NK-92 treated with Interleukin-12 subunit alpha and Interleukin-12 subunit beta, amount 100 ng/mL, for 24 hours (cell line): ENCODE data around the gene CYBC1.
"Not testable (repeated sequence)": the region's sequence is repeated elsewhere in the genome, so short reads cannot be mapped to it uniquely, and the experiment has no call there.

Source experiments
- DNase-seq: peaks from one replicate; lab custom pipeline; 2025; lab: John Stamatoyannopoulos, UW

CYBC1 gene

GRCh38 chr17:82477934-82478333, 27.4 kb upstream of the CYBC1 start:
- no peak for DNase-seq

- DNase-seq, result no peak
Measured at GRCh38 chr17:82475458-82475857, 24.9 kb upstream of the CYBC1 start.

- no peak for DNase-seq
Measured at GRCh38 chr17:82474223-82475010, 23.9 kb upstream of the CYBC1 start.

- DNase-seq, result no peak
Measured at GRCh38 chr17:82470065-82470464, 19.5 kb upstream of the CYBC1 start.

GRCh38 chr17:82468692-82469091, 18.1 kb upstream of the CYBC1 start:
- no peak for DNase-seq

GRCh38 chr17:82465023-82465603, 14.6 kb upstream of the CYBC1 start:
- DNase-seq, result no peak

- no peak for DNase-seq
Measured at GRCh38 chr17:82464567-82464929, 14.0 kb upstream of the CYBC1 start.

GRCh38 chr17:82463925-82464566, 13.5 kb upstream of the CYBC1 start:
- DNase-seq, result no peak

- DNase-seq, result no peak
Measured at GRCh38 chr17:82463391-82463790, 12.8 kb upstream of the CYBC1 start.

- no peak for DNase-seq
Measured at GRCh38 chr17:82461827-82462524, 11.4 kb upstream of the CYBC1 start.

GRCh38 chr17:82459936-82460335, 9.4 kb upstream of the CYBC1 start:
- not testable (repeated sequence) for DNase-seq

GRCh38 chr17:82458885-82459424, 8.4 kb upstream of the CYBC1 start:
- no peak for DNase-seq

GRCh38 chr17:82458179-82458884, 7.8 kb upstream of the CYBC1 start, which contains the start of gene NARF:
Gene NARF, plus strand, starts transcription at chr17:82458741. Its CDS starts 63 bp downstream, at chr17:82458804.
- peak; percentile 97 for DNase-seq

GRCh38 chr17:82457929-82458178, 7.3 kb upstream of the CYBC1 start:
- no peak for DNase-seq

GRCh38 chr17:82457073-82457928, 6.7 kb upstream of the CYBC1 start:
- no peak for DNase-seq

GRCh38 chr17:82453706-82454105, 3.2 kb upstream of the CYBC1 start:
- DNase-seq, result not testable (repeated sequence)

GRCh38 chr17:82453151-82453550, 2.6 kb upstream of the CYBC1 start:
- not testable (repeated sequence) for DNase-seq

- no peak for DNase-seq
Measured at GRCh38 chr17:82452162-82452561, 1.6 kb upstream of the CYBC1 start.

- no peak for DNase-seq
Measured at GRCh38 chr17:82449883-82450356, 632 bp downstream of the CYBC1 start.

- DNase-seq, result peak; percentile 76
Measured at GRCh38 chr17:82449131-82449882, 1.2 kb downstream of the CYBC1 start.
